Activated CD4-positive, alpha-beta T cell treated with anti-CD3 and anti-CD28 coated beads, Interleukin-2, amount 50 U/mL, for 24 hours (primary cell): ENCODE measurements around the gene FRMD4B.

Experiments used
- DNase-seq, 2 donors: peaks; one replicate each; pipeline ENCODE4 v3.0.0-alpha.2; 2020; ENCODE audit warnings: low read depth in 1 of 2, low spot score in 1 of 2

Gene FRMD4B

GRCh38 chr3:69180869-69181591 is 204.9 kb downstream of the FRMD4B start:
- no peak for DNase-seq

DNA sequence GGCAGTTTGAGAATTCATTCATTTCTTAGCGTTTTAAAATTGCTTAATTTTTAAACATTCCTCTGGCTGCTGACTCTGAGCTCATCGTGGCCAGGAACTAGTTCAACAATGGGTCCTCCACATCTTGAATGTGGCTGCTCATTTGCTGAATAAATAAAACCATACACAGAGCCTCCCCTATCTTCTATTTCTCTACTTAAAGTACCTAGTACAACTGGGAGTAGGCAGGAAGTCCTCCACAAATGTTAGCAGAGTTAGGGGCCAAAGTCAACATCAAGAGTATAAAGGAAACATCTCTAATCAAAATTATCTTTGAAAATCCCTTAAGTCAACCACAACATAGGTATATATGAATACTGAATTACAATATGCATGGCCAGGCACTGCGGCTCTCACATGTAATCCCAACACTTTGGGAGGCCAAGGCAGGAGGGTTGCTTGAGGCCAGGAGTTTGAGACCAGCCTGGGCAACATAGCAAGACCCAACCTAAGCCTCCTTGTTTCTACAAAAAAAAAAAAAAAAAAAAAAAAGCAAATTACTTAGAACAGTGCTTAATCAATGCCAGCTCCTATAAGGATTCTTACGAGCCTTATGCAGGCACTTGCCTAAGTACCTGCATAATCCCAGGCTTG is 206.0 kb downstream of the FRMD4B start:
- DNase-seq = no peak

DNA sequence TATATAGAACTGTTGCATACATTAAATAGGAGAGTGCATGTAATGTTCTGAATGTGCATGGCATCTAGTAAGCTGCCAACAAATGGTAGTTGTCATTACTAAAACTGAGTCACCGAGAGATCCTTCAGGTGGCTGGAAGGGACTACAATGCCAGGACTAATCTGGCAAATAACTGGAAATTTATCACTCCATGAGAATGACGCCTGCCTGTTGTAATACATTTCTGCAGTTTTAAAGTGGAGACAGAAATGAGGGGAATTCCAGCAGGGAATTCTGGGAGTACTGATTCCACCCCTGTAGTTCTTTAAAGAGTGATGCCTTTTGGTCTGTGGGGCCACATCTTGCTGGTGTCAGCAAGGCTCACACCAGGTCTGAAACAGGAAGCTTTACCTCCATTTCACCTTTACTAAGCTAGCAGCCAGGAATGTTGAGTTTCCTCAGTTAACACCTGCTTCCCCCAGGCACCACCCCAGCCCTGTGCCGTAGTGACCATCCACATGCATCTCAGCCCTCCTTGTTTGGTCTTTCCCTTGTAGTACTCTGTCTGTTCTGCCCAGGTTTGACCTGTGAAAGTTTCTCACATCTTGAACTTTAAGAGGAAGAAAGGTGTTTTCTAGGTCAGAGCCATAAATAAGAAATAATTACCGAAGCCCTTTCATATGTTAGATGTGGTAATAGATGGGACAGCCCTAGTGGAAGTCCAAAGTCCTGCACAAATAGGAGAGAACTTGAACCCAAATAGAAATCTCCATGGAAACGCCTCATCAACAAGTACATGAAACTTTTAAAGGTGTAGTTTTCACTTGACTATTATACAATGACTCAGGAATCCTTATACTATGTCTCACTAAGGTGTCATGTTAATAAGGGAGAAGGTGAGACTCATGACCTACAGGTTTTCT is 206.8 kb downstream of the FRMD4B start:
- no peak for DNase-seq

- DNase-seq = no peak
Measured at GRCh38 chr3:69178082-69178481, 207.8 kb downstream of the FRMD4B start.

DNA sequence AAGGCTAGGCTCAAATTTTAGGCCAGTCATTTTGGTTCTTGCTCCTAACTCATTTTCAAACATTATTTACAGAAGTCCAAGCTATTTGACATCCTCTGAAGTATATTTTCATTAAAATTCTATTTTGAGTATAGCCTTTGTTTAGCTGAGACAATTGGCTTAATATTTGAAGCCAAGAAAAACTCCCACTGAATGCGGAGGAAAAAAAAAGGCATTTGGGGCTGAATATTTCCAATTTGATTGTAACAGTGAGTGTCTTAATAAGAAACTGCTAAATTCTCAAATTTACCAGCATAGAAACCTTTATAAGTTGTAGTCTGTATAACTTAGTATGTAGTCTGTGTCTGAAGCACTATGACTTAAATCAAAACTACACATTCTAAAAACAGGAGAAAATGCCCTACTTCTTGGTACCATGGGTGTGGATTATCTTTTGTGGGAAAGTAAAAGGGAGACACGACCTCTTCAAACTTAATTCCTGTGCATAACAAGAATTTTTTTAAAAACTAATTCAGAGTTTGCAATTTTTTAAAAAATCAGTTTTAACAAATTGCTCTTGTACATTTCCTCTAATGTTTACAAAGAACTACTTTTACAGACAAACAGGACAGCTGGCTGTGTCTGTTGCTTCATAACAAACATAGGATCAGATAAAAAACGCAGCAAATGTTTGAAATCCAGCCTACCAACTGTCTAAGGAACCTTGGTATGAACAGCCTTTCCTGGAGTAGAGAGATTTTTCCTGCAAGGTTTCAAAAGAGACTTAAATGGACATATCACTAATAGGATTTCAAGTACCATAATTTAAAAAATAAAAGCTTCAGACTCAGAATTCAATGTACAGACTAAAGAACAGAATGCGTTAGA is 210.8 kb downstream of the FRMD4B start:
- no peak for DNase-seq

GRCh38 chr3:69174445-69174844 is 211.4 kb downstream of the FRMD4B start:
- DNase-seq = no peak

DNA sequence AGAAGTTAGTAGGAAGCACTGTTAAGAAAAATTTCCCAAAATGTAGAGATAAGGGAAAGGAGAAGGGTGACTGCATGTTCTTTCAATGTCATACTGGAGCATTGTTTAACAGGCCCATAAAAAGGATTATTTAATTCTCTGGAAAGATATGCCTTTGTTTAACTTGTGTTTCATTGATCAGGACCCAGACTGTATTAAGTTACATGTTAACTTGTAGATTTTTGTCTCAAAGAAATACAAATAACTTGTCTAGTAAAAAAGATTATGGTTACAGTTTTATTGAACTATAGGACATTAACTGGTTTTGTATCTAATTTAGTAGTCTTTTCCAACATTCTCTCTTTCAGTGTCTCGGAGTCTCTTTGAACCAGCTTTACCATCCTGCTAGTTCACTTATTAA is 213.8 kb downstream of the FRMD4B start:
- DNase-seq = no peak

DNA sequence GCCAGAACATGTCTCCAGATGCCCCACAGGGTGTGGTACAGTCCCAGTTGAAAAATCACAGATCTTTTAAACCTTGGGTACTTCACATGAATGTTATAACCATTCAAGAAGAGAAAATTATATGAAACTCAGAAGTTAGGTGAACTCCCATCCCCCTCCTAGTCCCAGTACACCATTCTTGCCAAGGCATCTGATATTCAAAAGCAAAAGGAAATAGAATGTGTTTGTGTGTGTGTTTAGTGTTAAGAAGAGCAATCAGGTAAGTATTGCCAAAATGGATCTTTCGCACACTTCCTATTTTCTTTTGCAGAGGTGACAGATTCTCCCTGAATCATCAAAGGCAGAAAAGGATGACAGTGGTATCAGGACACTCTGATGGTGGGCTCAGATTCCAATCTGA is 219.4 kb downstream of the FRMD4B start:
- no peak for DNase-seq

- no peak for DNase-seq
Measured at GRCh38 chr3:69165744-69166143, 220.1 kb downstream of the FRMD4B start.

DNA sequence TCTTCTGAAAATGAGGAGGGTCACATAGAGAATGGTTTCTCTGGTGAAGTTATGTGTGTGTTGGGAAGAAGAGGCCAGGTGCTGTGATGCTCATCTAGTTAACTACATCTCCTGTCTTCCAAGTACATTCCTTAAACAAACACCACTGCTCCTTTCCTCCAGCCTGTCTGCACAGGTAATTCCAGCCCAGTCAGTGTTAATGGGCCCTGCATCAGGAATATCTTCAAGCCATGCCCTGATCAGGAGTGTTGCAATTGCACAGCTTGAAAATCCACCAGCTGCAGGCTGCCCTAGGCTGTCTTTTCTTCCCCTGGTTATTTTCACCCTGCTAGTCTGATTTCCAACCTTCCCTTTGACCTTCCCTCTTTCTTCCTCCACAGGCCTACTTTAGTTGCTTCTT is 221.6 kb downstream of the FRMD4B start:
- DNase-seq = no peak

- no peak for DNase-seq
Measured at GRCh38 chr3:69162308-69162980, 223.4 kb downstream of the FRMD4B start.

DNA sequence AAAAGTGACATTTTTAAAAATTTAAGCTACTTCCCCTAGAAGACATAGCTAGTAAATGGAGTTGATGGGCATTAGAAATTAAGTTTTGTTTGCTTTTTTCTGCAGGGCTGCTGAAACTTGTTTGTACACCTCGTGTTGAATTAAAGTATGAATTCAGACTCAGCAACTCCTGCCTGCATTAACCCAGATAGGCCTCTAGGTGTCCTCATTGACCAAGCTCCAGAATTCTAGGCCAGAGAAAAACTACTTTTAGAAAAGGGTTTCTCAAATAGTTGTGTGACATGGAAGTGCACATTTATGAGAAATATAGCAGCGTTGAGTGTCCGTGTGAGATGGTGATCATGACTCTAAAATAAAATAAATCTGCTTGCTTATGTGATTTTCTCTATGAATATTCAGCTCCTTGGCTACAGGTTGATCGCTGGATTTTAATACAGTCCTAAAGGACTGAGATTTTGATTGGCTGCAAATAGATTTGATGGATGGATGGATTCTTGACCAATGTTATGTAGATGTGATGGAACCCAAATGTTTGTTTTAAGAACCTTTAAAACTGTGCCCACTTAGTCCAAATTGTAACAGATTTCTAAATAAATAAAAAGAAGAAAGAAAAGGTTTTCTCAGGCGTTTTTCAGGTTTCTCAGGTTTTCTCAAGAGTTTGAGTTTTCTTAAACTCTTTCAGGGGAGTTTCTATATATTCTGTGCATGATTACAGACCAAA is 224.1 kb downstream of the FRMD4B start:
- DNase-seq = peak in 1 of 2 donors; percentile 44

DNA sequence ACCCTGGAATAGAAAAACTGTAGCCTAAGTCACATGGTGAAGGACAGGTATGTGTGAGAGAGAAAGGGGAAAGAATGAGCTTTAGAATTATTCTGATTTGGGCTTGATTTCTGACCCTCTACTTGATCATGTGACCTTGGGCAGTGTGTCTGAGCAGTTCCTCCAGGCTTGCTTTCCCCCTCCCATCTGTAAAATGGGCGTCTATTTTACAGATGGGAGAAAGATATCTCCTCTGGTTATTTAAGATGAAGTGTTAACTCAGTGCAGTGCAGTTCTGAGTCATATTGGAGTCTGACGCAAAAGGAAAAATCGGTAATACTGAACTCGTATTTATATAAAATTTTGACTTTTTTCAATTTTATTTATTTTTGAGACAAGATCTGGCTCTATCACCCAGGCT is 225.4 kb downstream of the FRMD4B start:
- DNase-seq = no peak

DNA sequence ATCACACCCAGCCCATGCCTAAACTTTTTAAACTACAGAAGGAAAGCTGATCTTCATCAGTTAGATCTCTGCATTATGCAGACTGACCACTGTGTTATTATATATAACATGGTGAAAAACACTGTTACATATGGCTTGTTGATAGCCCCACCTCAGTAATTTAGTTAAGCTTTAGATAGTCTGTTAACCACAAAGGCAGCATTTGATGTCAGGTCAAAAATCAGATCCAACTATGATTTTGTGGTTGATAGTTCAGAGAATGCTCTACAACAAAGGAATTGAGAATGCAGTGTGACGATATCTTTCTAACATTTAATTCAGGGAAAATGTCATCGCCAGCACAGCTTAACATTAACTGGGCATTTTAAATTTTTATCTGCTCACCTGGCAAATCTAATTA is 225.8 kb downstream of the FRMD4B start:
- DNase-seq = no peak

DNA sequence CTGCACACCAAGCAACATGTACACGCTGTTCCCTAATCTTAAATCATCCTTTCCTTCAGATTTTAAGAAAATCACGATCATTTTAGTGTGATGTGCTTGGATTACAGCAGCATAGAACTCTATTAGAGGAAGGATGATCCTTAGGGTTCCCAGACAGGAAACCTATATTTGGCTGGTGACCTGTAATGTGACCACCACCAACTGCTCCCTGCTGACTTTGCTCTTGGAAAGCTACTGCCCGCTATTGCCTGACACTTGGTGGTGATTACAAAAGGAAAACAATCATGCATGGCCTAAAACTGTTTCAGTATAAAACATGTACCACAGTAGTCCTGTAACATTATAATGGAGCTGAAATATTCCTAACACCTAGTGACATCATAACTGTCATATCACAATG is 236.3 kb downstream of the FRMD4B start:
- DNase-seq = no peak

GRCh38 chr3:69145688-69146087 is 240.2 kb downstream of the FRMD4B start:
- DNase-seq = no peak

DNA sequence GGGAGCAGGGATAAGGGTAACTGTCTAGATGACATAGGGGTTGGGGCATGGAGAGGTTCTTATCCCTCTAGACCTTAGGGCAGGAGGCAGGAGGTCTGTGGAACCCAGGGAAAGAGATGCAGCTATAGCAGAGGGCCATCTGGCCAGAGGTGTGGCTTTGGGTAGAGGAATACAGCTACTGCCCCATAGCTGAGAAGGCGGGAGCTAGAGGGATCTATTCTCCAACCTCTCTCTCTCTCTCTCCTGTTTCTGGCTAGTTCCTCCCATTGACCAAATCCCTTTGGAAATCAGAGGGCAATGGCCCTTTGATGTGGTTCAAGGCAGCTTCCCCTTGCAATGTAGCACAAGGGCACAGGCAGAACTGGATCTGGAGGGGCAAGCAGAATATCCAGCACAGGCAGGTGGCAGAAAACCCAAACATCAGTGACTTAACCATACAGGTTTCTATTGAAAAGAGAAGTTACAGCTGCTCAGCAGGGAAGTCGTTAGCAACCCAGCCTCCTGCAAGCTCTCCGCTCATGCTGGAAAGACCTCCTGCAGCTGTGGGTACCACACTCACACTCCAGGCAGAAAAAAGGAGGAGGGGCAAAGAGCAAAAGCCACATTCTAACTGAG is 241.2 kb downstream of the FRMD4B start:
- DNase-seq = no peak

- no peak for DNase-seq
Measured at GRCh38 chr3:69143612-69144011, 242.3 kb downstream of the FRMD4B start.

- DNase-seq = no peak
Measured at GRCh38 chr3:69142797-69143454, 243.0 kb downstream of the FRMD4B start.
